Prostate gland (tissue), 2 donors: Measurements from ENCODE around the gene GTF2IRD1. TPM values are rescaled to one million over a fixed set of nuclear protein-coding genes. Genes with fewer than 3 reads are reported as not detected.

Experiments
- DNase-seq: peaks from one replicate; pipeline ENCODE4 v3.0.0-alpha.2; 2019; ENCODE audit warnings: low spot score
- H3K27ac ChIP-seq, 2 donors: fragments of 200-600 bp; sonication (generic); 2 replicates each; pipeline ENCODE4 v1.5.1; 2017 to 2019
- H3K27me3 ChIP-seq: fragments of 200-600 bp; sonication (generic); replicated peaks from 2 replicates; pipeline ENCODE4 v1.5.1; 2019; ENCODE audit not compliant: insufficient read depth
- H3K36me3 ChIP-seq, 2 donors: fragments of 200-600 bp; sonication (generic); 1 replicate in 1 of 2; 2 replicates in 1 of 2; pipeline versions ENCODE4 v1.5.1 to v1.8.1; 2017 to 2019
- H3K4me1 ChIP-seq: fragments of 200-600 bp; sonication (generic); replicated peaks from 2 replicates; pipeline ENCODE4 v1.5.1; 2019
- H3K4me3 ChIP-seq, 2 donors: fragments of 200-600 bp; sonication (generic); 2 replicates each; pipeline ENCODE4 v1.5.1; 2017 to 2019
- H3K9me3 ChIP-seq: fragments of 200-600 bp; sonication (generic); 2 replicates; pipeline ENCODE4 v1.5.1; 2017
- POLR2A ChIP-seq: fragments of 450-650 bp; IDR thresholded peaks from one replicate; pipeline ENCODE4 v1.6.1; 2016; ENCODE audit warnings: antibody characterized with exemption, mild to moderate bottlenecking
- POLR2AphosphoS5 ChIP-seq: sonication (generic); formaldehyde crosslinking; IDR thresholded peaks from one replicate; pipeline ENCODE4 v1.6.1; 2017; ENCODE audit warnings: antibody characterized with exemption
- WGBS: methylation state at CpG from one replicate; pipeline ENCODE4 v1.1.5; 2018; 5-methylcytosine and 5-hydroxymethylcytosine counted together
- intact Hi-C: fragments of 100-400 bp; cut with DNase I; formaldehyde crosslinking; loops from one replicate; pipeline ENCODE4 v1.14.2; 2022
- total RNA-seq, 2 donors: library from RNA; depleted of rRNA; stranded (reverse); fragments of >200 nt; gene quantifications; one replicate each; pipeline ENCODE4 v1.1.0, GENCODE V29; 2016
- TF ChIP-seq, protein P1 (sequence below), 4 experiments: fragments of 200-600 bp in 2 of 4; fragments of 450-650 bp in 2 of 4; sonication (generic) in 2 of 4; IDR thresholded peaks; 1 replicate in 3 of 4; 2 replicates in 1 of 4; pipeline ENCODE4 v1.5.1; 2016 to 2019; ENCODE audit warnings: antibody characterized with exemption in 4 of 4, mild to moderate bottlenecking in 2 of 4, moderate library complexity in 2 of 4

Gene GTF2IRD1
- total RNA-seq, 2 donors from 2014 or later, result 24.0 to 36.6 TPM

GRCh38 chr7:74514131-74514591 is 60.5 kb downstream of the GTF2IRD1 start:
- intact Hi-C loops, result no loop called here
- H3K9me3 ChIP-seq, result no peaks in the 10 kb centered on the region
- TF ChIP-seq POLR2AphosphoS5, result no peak
- TF ChIP-seq POLR2A, result no peak
- TF ChIP-seq, protein P1, sequence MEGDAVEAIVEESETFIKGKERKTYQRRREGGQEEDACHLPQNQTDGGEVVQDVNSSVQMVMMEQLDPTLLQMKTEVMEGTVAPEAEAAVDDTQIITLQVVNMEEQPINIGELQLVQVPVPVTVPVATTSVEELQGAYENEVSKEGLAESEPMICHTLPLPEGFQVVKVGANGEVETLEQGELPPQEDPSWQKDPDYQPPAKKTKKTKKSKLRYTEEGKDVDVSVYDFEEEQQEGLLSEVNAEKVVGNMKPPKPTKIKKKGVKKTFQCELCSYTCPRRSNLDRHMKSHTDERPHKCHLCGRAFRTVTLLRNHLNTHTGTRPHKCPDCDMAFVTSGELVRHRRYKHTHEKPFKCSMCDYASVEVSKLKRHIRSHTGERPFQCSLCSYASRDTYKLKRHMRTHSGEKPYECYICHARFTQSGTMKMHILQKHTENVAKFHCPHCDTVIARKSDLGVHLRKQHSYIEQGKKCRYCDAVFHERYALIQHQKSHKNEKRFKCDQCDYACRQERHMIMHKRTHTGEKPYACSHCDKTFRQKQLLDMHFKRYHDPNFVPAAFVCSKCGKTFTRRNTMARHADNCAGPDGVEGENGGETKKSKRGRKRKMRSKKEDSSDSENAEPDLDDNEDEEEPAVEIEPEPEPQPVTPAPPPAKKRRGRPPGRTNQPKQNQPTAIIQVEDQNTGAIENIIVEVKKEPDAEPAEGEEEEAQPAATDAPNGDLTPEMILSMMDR (IDR thresholded peaks at IDR 0.05), result no peak
- H3K36me3 ChIP-seq, result peaks cover 3 to 5% of the 10 kb centered on the region in 2 donors
- no peak for DNase-seq
- no peaks in the 10 kb centered on the region for H3K27me3 ChIP-seq
- no peak overlapping the region for H3K27ac ChIP-seq
- no peak overlapping the region for H3K4me3 ChIP-seq
- 88% methylated on average over 10 of the region's 11 CpGs for WGBS
- H3K4me1 ChIP-seq, result no peaks in the 10 kb centered on the region

DNA sequence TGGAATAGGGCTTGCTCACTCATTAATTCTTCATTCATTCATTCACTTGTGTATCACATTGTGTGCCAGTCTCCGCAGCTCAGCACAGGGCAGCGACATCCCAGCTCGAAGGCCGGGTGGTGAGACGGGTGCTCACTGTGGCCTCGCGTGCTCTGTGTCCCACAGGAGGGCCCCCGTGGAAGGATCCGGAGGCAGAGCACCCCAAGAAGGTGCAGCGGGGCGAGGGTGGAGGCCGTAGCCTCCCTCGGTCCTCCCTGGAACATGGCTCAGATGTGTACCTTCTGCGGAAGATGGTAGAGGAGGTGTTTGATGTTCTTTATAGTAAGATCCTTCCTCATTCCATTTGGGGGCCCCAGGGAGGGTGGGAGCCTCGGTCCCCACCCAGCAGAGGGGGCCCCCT is 61.6 kb downstream of the GTF2IRD1 start:
- peaks cover 3 to 5% of the 10 kb centered on the region in 2 donors for H3K36me3 ChIP-seq
- no peaks in the 10 kb centered on the region for H3K27me3 ChIP-seq
- DNase-seq, result no peak
- H3K27ac ChIP-seq, result no peak overlapping the region
- no peaks in the 10 kb centered on the region for H3K9me3 ChIP-seq
- no peak overlapping the region for H3K4me3 ChIP-seq
- intact Hi-C loops, result no loop called here
- TF ChIP-seq POLR2A (no peak), POLR2AphosphoS5 (no peak)
- TF ChIP-seq, protein P1 (IDR thresholded peaks at IDR 0.05), result no peak
- no peaks in the 10 kb centered on the region for H3K4me1 ChIP-seq
- WGBS, result 91% methylated on average over 15 of the region's 15 CpGs

GRCh38 chr7:74516214-74516613 is 62.5 kb downstream of the GTF2IRD1 start:
- TF ChIP-seq POLR2AphosphoS5 (no peak), POLR2A (no peak)
- TF ChIP-seq, protein P1 (IDR thresholded peaks at IDR 0.05), result no peak
- no peaks in the 10 kb centered on the region for H3K4me1 ChIP-seq
- intact Hi-C loops, result no loop called here
- 97% methylated on average over 3 of the region's 3 CpGs for WGBS
- H3K27ac ChIP-seq, result no peak overlapping the region
- no peaks in the 10 kb centered on the region for H3K27me3 ChIP-seq
- no peak for DNase-seq
- no peaks in the 10 kb centered on the region for H3K9me3 ChIP-seq
- H3K36me3 ChIP-seq, result peaks cover 3 to 5% of the 10 kb centered on the region in 2 donors
- no peak overlapping the region for H3K4me3 ChIP-seq

DNA sequence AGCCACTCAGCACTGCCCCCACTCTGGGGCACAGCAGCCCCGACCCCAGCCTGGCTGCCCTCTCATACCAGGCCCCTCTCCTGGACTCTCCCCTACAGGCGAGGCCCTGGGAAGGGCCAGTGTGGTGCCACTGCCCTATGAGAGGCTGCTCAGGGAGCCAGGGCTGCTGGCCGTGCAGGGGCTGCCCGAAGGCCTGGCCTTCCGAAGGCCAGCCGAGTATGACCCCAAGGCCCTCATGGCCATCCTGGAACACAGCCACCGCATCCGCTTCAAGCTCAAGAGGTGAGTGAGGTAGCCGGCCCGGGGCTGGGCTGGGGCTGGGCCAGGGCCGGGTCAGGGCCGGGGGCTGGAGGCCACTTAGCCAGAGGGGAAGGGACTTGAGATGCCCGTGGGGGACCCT is 64.3 kb downstream of the GTF2IRD1 start:
- no peaks in the 10 kb centered on the region for H3K9me3 ChIP-seq
- H3K36me3 ChIP-seq, result peaks cover under 1 to 5% of the 10 kb centered on the region in 2 donors
- H3K4me1 ChIP-seq, result no peaks in the 10 kb centered on the region
- no peaks in the 10 kb centered on the region for H3K27me3 ChIP-seq
- TF ChIP-seq POLR2AphosphoS5 (no peak), POLR2A (no peak)
- TF ChIP-seq, protein P1 (IDR thresholded peaks at IDR 0.05), result no peak
- no peak overlapping the region for H3K4me3 ChIP-seq
- intact Hi-C loops, result no loop called here
- no peak overlapping the region for H3K27ac ChIP-seq
- whole genome bisulfite sequencing, result 96% methylated on average over 13 of the region's 13 CpGs
- no peak for DNase-seq

- no peak for DNase-seq
- peaks cover 0 to 5% of the 10 kb centered on the region in 2 donors for H3K36me3 ChIP-seq
- no peaks in the 10 kb centered on the region for H3K4me1 ChIP-seq
- H3K27me3 ChIP-seq, result no peaks in the 10 kb centered on the region
- intact Hi-C loops, result no loop called here
- no peak overlapping the region for H3K27ac ChIP-seq
- no peak overlapping the region for H3K4me3 ChIP-seq
- no peaks in the 10 kb centered on the region for H3K9me3 ChIP-seq
- WGBS, result 88% methylated on average over 2 of the region's 2 CpGs
- no peak for TF ChIP-seq POLR2A
- TF ChIP-seq, protein P1 (IDR thresholded peaks at IDR 0.05), result no peak
- TF ChIP-seq POLR2AphosphoS5, result no peak
Observed at GRCh38 chr7:74518654-74519053, 64.9 kb downstream of the GTF2IRD1 start.
